Stimulated activated CD8-positive, alpha-beta memory T cell treated with anti-CD3 and anti-CD28 coated beads, Interleukin-12 subunit alpha, Interleukin-12 subunit beta, amount 100 ng/mL, for 24 hours (primary cell): Measurements from ENCODE around the gene TWIST2.

Source experiments
- DNase-seq: peaks from one replicate; pipeline ENCODE4 v3.0.0-alpha.2; 2020; ENCODE audit errors: extremely low read depth

TWIST2 gene

GRCh38 chr2:238955648-238956531 lies 108.0 kb downstream of the TWIST2 start:
- DNase-seq = no peak

- no peak for DNase-seq
Measured at GRCh38 chr2:238956676-238957075, 108.8 kb downstream of the TWIST2 start.
